ENCODE measurements around the gene GALNT17. TPM values are rescaled to one million over a fixed set of nuclear protein-coding genes. Genes with fewer than 3 reads are reported as not detected.

GALNT17 gene
- polyA plus RNA-seq, 1 donor (not counting 4 experiments of a cell fraction or from before 2014, with no cell fraction given): not detected

DNA sequence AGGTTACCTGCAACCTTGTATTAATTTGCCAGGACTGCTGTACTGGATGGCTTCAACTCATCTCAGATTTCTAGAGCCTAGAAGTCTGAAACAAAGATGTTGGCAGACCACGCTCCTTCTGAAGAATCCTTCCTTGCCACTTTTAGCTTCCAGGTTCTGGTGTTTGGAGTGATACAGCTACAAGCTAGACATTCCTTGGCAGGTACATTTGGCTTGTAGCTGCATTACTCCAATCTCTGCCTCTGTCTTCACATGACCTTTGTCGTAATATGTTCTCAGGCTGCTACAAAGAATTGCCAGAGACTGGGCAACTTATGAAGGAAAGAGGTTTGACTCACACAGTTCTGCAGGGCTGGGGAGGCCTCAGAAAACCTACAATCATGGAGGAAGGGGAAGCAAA, 146.3 kb downstream of the GALNT17 start:
- Histone ChIP-seq H4K20me1 (ENCODE audit: control insufficient read depth, extremely low read depth, insufficient read depth, low read length) (no peaks in the 10 kb centered on the region), H3K4me3 (ENCODE audit: control insufficient read depth in 2 of 3, extremely low read depth in 1 of 3, insufficient read depth in 2 of 3, low read depth in 1 of 3, low read length in 3 of 3) (no peak overlapping the region), H3K27ac (ENCODE audit: control insufficient read depth, insufficient read depth, low read length) (no peak overlapping the region), H3K9me3 (ENCODE audit: control insufficient read depth, low read depth, low read length) (no peaks in the 10 kb centered on the region), H3K36me3 (ENCODE audit: control insufficient read depth in 2 of 2, extremely low read depth in 1 of 2, insufficient read depth in 2 of 2, low read length in 2 of 2) (no peaks in the 10 kb centered on the region), H3K4me1 (ENCODE audit: control insufficient read depth, extremely low read depth, insufficient read depth, low read length) (no peaks in the 10 kb centered on the region), H3K9ac (ENCODE audit: control insufficient read depth, extremely low read depth, insufficient read depth, low read length) (no peak overlapping the region), H2AFZ (ENCODE audit: control insufficient read depth, low read length) (no peak overlapping the region), H3K79me2 (ENCODE audit: control insufficient read depth, insufficient read depth, low read length) (no peaks in the 10 kb centered on the region), H3K9me1 (ENCODE audit: control insufficient read depth, extremely low read depth, insufficient read depth, low read length) (no peaks in the 10 kb centered on the region), H3K4me2 (ENCODE audit: control insufficient read depth, extremely low read depth, insufficient read depth, low read depth, low read length) (no peak overlapping the region), H3K27me3 (ENCODE audit: control insufficient read depth, extremely low read depth, insufficient read depth, low read length) (no peaks in the 10 kb centered on the region)
- DNase-seq (ENCODE audit: low read depth, low spot score) (no peak), FAIRE-seq (no peak)
- dilution Hi-C loops (cut with MboI; ENCODE audit: extremely low pct_ligation_motif_present, low sequenced_read_pairs): no loop called here
- no peak for TF ChIP-seq CTCF (optimal IDR thresholded peaks at IDR 0.05 in 1 of 3, IDR thresholded peaks at IDR 0.05 in 1 of 3, conservative IDR thresholded peaks at IDR 0.05 in 1 of 3; ENCODE audit: extremely low read depth in 1 of 3, insufficient read depth in 2 of 3, low read length in 3 of 3)
- TF ChIP-seq EZH2 (IDR thresholded peaks at IDR 0.05; ENCODE audit: low read length): no peak

DNA sequence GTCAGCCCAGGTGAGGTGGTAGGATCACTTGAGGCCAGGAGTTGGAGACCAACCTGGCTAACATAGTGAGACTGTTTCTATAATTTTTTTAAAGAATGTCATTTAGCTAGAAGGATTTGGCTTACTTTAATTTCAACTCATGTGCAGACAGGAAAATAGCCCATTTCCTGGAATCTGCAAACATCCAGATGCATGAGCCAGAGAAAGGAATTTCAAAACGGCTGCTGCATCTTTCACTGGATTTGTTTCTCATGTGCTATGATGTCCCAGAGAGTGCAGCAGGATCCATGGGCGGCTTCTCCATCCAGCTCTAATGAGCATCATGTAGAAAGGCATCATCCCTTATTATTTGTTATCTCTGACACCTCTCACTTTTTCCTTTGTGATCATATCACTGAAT, 149.3 kb downstream of the GALNT17 start:
- no peak overlapping the region for H3K27ac ChIP-seq (ENCODE audit: control insufficient read depth, insufficient read depth, low read length)
- no peaks in the 10 kb centered on the region for H3K4me1 ChIP-seq (ENCODE audit: control insufficient read depth, extremely low read depth, insufficient read depth, low read length)
- DNase-seq (ENCODE audit: low read depth, low spot score) (no peak), FAIRE-seq (no peak)
- H3K9me3 ChIP-seq (ENCODE audit: control insufficient read depth, low read depth, low read length): no peaks in the 10 kb centered on the region
- no peak overlapping the region for H3K4me3 ChIP-seq (ENCODE audit: control insufficient read depth in 2 of 3, extremely low read depth in 1 of 3, insufficient read depth in 2 of 3, low read depth in 1 of 3, low read length in 3 of 3)
- H3K79me2 ChIP-seq (ENCODE audit: control insufficient read depth, insufficient read depth, low read length): no peaks in the 10 kb centered on the region
- no peaks in the 10 kb centered on the region for H3K9me1 ChIP-seq (ENCODE audit: control insufficient read depth, extremely low read depth, insufficient read depth, low read length)
- no peaks in the 10 kb centered on the region for H4K20me1 ChIP-seq (ENCODE audit: control insufficient read depth, extremely low read depth, insufficient read depth, low read length)
- no peak overlapping the region for H3K4me2 ChIP-seq (ENCODE audit: control insufficient read depth, extremely low read depth, insufficient read depth, low read depth, low read length)
- H3K9ac ChIP-seq (ENCODE audit: control insufficient read depth, extremely low read depth, insufficient read depth, low read length): no peak overlapping the region
- dilution Hi-C loops (cut with MboI; ENCODE audit: extremely low pct_ligation_motif_present, low sequenced_read_pairs): no loop called here
- no peak overlapping the region for H2AFZ ChIP-seq (ENCODE audit: control insufficient read depth, low read length)
- no peaks in the 10 kb centered on the region for H3K36me3 ChIP-seq (ENCODE audit: control insufficient read depth in 2 of 2, extremely low read depth in 1 of 2, insufficient read depth in 2 of 2, low read length in 2 of 2)
- TF ChIP-seq CTCF (optimal IDR thresholded peaks at IDR 0.05 in 1 of 3, IDR thresholded peaks at IDR 0.05 in 1 of 3, conservative IDR thresholded peaks at IDR 0.05 in 1 of 3; ENCODE audit: extremely low read depth in 1 of 3, insufficient read depth in 2 of 3, low read length in 3 of 3) (no peak), EZH2 (IDR thresholded peaks at IDR 0.05; ENCODE audit: low read length) (no peak)
- H3K27me3 ChIP-seq (ENCODE audit: control insufficient read depth, extremely low read depth, insufficient read depth, low read length): no peaks in the 10 kb centered on the region
